HG02763 (cell line): ENCODE data around the gene LRAT.

Source experiments
- ATAC-seq: cut with Tn5 transposase; IDR thresholded peaks from one replicate; pipeline ENCODE4 v1.9.1; 2021; ENCODE audit warnings: mild to moderate bottlenecking, moderate library complexity; ENCODE audit not compliant: unreplicated experiment

Gene LRAT

GRCh38 chr4:154760895-154761294 lies 17.1 kb downstream of the LRAT start:
- ATAC-seq, result no peak

- no peak for ATAC-seq
Observed at GRCh38 chr4:154778264-154778663, 34.5 kb downstream of the LRAT start.

- ATAC-seq, result no peak
Observed at GRCh38 chr4:154779362-154779947, 35.7 kb downstream of the LRAT start.

GRCh38 chr4:154781126-154781982 lies 37.6 kb downstream of the LRAT start, which contains the start of gene RBM46:
Gene RBM46 (plus strand): TSS chr4:154781272. CDS start chr4:154796753, 15,481 bp downstream.
- no peak for ATAC-seq

GRCh38 chr4:154781983-154782293 lies 38.1 kb downstream of the LRAT start:
- ATAC-seq, result no peak
